ENCODE data around the gene AEBP2. TPM values are rescaled to one million over a fixed set of nuclear protein-coding genes. Genes with fewer than 3 reads are reported as not detected.

The AEBP2 gene
- total and polyA plus RNA-seq, 2 of the 13 experiments (the other 11 are each of a cell fraction or from before 2014, with no cell fraction given) = 9.2 to 17.9 TPM

DNA sequence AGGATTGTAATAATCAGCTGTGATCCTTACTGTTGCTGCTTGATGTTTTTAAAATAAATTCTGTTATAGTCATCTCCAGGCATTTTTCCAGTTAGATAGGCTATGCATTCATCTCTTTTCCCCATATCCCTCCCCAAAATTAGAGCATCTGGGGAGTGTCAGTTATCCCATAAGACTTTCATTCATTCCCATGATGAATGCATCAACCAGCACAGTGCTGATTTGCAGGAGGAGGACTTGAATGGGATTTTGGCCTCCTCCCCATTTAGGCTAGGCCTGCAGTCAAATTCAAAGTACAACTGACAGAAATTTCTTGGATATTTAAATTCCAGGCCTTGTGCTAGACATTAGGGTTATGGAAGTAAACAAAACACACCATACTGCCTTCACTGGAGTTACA lies 99.8 kb downstream of the AEBP2 start:
- no peak for FAIRE-seq
- Histone ChIP-seq H3K27me3 (ENCODE audit: control insufficient read depth in 1 of 2, insufficient read depth in 2 of 2, low read length in 2 of 2) (no peaks in the 10 kb centered on the region; a peak in 1 of 5 replicates), H3K9me3 (ENCODE audit: low read length) (peaks cover 13% of the 10 kb centered on the region; the same call in 1 of the 2 replicates), H3K4me1 (ENCODE audit: insufficient read depth, low read length) (no peaks in the 10 kb centered on the region), H2AFZ (ENCODE audit: low read length) (no peak overlapping the region), H3K36me3 (replicated peaks in 1 of 2; ENCODE audit: control insufficient read depth in 1 of 2, insufficient read depth in 2 of 2, low read length in 2 of 2) (no peaks in the 10 kb centered on the region), H3K9ac (ENCODE audit: insufficient read depth, low read depth, low read length) (no peak overlapping the region), H3K4me3 (replicated peaks in 1 of 3; ENCODE audit: insufficient read depth in 1 of 3, low read depth in 2 of 3, low read length in 3 of 3) (no peak overlapping the region), H3K4me2 (ENCODE audit: low read depth, low read length) (no peak overlapping the region), H3K27ac (ENCODE audit: extremely low read length, insufficient read depth, low read length) (no peak overlapping the region), H3K79me2 (ENCODE audit: insufficient read depth, low read length) (no peaks in the 10 kb centered on the region), H4K20me1 (ENCODE audit: insufficient read depth, low read length) (no peaks in the 10 kb centered on the region)
- BruUV-seq (replicated peaks) = no TSS peak
- in situ Hi-C loops (cut with HindIII; ENCODE audit: extremely low pct_ligation_motif_present, low pct_unique_long_range_greater_than_20kb) = no loop called here
- intact Hi-C loops (cut with micrococcal nuclease; ENCODE audit: unreplicated experiment) = no loop called here
- ChIA-PET CTCF (ENCODE audit: low intra/inter-chr PET ratio, low total read pairs) (no interaction called here), POLR2A (no interaction called here)
- TF ChIP-seq ZNF331 (CRISPR knock-in tag; IDR thresholded peaks at IDR 0.05) (no peak), ZMYM2 (CRISPR knock-in tag; IDR thresholded peaks at IDR 0.05) (no peak), ZBTB49 (CRISPR knock-in tag; IDR thresholded peaks at IDR 0.05; ENCODE audit: borderline replicate concordance) (no peak), ZNF18 (CRISPR knock-in tag; IDR thresholded peaks at IDR 0.05; ENCODE audit: insufficient replicate concordance) (no peak), SMARCC2 (IDR thresholded peaks at IDR 0.05) (no peak), ZNF263 (CRISPR knock-in tag; IDR thresholded peaks at IDR 0.05) (no peak), MIER2 (CRISPR knock-in tag; IDR thresholded peaks at IDR 0.05) (no peak), SP1 (IDR thresholded peaks at IDR 0.05) (no peak), SP1 (CRISPR knock-in tag; IDR thresholded peaks at IDR 0.05) (no peak), MEIS1 (CRISPR knock-in tag; IDR thresholded peaks at IDR 0.05; ENCODE audit: borderline replicate concordance) (no peak)
- TF ChIP-seq, protein P1, sequence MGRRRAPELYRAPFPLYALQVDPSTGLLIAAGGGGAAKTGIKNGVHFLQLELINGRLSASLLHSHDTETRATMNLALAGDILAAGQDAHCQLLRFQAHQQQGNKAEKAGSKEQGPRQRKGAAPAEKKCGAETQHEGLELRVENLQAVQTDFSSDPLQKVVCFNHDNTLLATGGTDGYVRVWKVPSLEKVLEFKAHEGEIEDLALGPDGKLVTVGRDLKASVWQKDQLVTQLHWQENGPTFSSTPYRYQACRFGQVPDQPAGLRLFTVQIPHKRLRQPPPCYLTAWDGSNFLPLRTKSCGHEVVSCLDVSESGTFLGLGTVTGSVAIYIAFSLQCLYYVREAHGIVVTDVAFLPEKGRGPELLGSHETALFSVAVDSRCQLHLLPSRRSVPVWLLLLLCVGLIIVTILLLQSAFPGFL (CRISPR knock-in tag; IDR thresholded peaks at IDR 0.05) = no peak
- ATAC-seq = no peak
- DNase-seq (ENCODE audit: low spot score) = no peak
